ENCODE results near the gene MYO7A.
"Not testable (repeated sequence)": the region's sequence is repeated elsewhere in the genome, so short reads cannot be mapped to it uniquely, and the experiment has no call there.

Gene MYO7A

DNA sequence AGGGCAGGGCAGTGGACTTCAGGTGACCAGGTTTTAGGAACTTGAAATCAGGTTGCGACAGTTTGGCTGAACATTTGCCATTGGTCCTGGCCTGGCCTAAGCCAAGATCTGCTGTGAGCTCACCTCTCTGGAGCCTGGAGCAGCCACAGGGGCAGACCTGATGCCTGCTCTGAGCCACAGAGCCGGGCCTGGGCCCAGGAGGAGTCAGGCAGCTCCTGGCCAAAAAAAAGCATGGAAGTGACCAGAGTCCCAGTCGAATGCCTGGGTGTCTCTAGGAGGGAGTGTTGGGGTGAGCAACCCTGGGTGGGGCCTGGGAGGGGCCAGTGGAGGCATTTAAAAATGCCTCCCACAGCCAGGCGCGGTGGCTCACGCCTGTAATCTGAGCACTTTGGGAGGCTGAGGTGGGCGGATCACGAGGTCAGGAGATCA, 31.4 kb upstream of the MYO7A start:
- Histone ChIP-seq H3K14ac (ENCODE audit: low read length) (no peak overlapping the region), H2BK15ac (ENCODE audit: low read length) (no peak overlapping the region), H3K36me3 (replicated peaks in 1 of 2; ENCODE audit: control insufficient read depth in 2 of 2, insufficient read depth in 2 of 2, low read length in 2 of 2) (peaks cover 2 to 50% of the 10 kb centered on the region in 2 donors), H2AK5ac (ENCODE audit: low read depth, low read length) (peak overlapping the region; percentile 19), H2BK120ac (ENCODE audit: low read depth, low read length) (no peak overlapping the region), H3K4me1 (ENCODE audit: control insufficient read depth in 2 of 2, insufficient read depth in 1 of 2, low read depth in 1 of 2, low read length in 2 of 2) (peaks cover 0 to 5% of the 10 kb centered on the region in 2 donors), H3K23ac (ENCODE audit: low read depth, low read length, poor library complexity) (no peak overlapping the region), H3K4ac (ENCODE audit: low read length) (no peak overlapping the region), H3K4me2 (ENCODE audit: insufficient read depth, low read length, poor library complexity, severe bottlenecking) (no peak overlapping the region), H3K79me1 (ENCODE audit: low read depth, low read length) (no peaks in the 10 kb centered on the region), H4K8ac (ENCODE audit: low read depth, low read length) (peak overlapping the region; percentile 43), H3K9ac (ENCODE audit: low read depth, low read length, poor library complexity) (no peak overlapping the region), H2BK12ac (ENCODE audit: low read length) (peak overlapping the region; percentile 4), H3K27me3 (ENCODE audit: control insufficient read depth in 3 of 3, insufficient read depth in 3 of 3, low read depth in 1 of 3, low read length in 3 of 3) (no peaks in the 10 kb centered on the region), H3K18ac (ENCODE audit: low read length) (no peak overlapping the region), H3K27ac (replicated peaks; ENCODE audit: low read length) (no peak overlapping the region), H2AFZ (ENCODE audit: low read length) (no peak overlapping the region), H2BK5ac (ENCODE audit: low read length) (peak overlapping the region; percentile 53), H3K4me3 (ENCODE audit: low read length in 2 of 2) (no peak overlapping the region), H3K9me3 (replicated peaks in 1 of 2; ENCODE audit: control insufficient read depth in 2 of 2, insufficient read depth in 1 of 2, low read depth in 1 of 2, low read length in 2 of 2) (peaks cover 0 to 2% of the 10 kb centered on the region in 2 donors), H4K91ac (ENCODE audit: low read depth, low read length, poor library complexity) (no peak overlapping the region)
- no peak for DNase-seq (ENCODE audit: low spot score)
- WGBS, 2 donors (ENCODE audit: extremely low coverage in 2 of 2, insufficient read length in 2 of 2, insufficient replicate concordance in 1 of 2): no CpG with 5 or more reads among the region's 8 CpGs

- not testable (repeated sequence) for H2AK5ac ChIP-seq (ENCODE audit: low read depth, low read length); H4K8ac ChIP-seq (ENCODE audit: low read depth, low read length); H3K9ac ChIP-seq (ENCODE audit: low read depth, low read length, poor library complexity); H3K4ac ChIP-seq (ENCODE audit: low read length); H3K27me3 ChIP-seq (ENCODE audit: control insufficient read depth in 3 of 3, insufficient read depth in 3 of 3, low read depth in 1 of 3, low read length in 3 of 3); DNase-seq (ENCODE audit: low spot score); H3K23ac ChIP-seq (ENCODE audit: low read depth, low read length, poor library complexity); H3K4me2 ChIP-seq (ENCODE audit: insufficient read depth, low read length, poor library complexity, severe bottlenecking); H3K18ac ChIP-seq (ENCODE audit: low read length); H4K91ac ChIP-seq (ENCODE audit: low read depth, low read length, poor library complexity); H3K14ac ChIP-seq (ENCODE audit: low read length); H2BK12ac ChIP-seq (ENCODE audit: low read length); H3K79me1 ChIP-seq (ENCODE audit: low read depth, low read length); H2BK5ac ChIP-seq (ENCODE audit: low read length); H2AFZ ChIP-seq (ENCODE audit: low read length); H3K27ac ChIP-seq (replicated peaks; ENCODE audit: low read length); H3K4me3 ChIP-seq (ENCODE audit: low read length in 2 of 2); H3K4me1 ChIP-seq (ENCODE audit: control insufficient read depth in 2 of 2, insufficient read depth in 1 of 2, low read depth in 1 of 2, low read length in 2 of 2); H2BK120ac ChIP-seq (ENCODE audit: low read depth, low read length); H2BK15ac ChIP-seq (ENCODE audit: low read length); H3K9me3 ChIP-seq (replicated peaks in 1 of 2; ENCODE audit: control insufficient read depth in 2 of 2, insufficient read depth in 1 of 2, low read depth in 1 of 2, low read length in 2 of 2)
- H3K36me3 ChIP-seq (replicated peaks in 1 of 2; ENCODE audit: control insufficient read depth in 2 of 2, insufficient read depth in 2 of 2, low read length in 2 of 2): peaks cover 2 to 54% of the 10 kb centered on the region in 2 donors
- no CpG with 5 or more reads among the region's 4 CpGs for WGBS, 2 donors (ENCODE audit: extremely low coverage in 2 of 2, insufficient read length in 2 of 2, insufficient replicate concordance in 1 of 2)
Measured at GRCh38 chr11:77097180-77097579, 30.9 kb upstream of the MYO7A start.

DNA sequence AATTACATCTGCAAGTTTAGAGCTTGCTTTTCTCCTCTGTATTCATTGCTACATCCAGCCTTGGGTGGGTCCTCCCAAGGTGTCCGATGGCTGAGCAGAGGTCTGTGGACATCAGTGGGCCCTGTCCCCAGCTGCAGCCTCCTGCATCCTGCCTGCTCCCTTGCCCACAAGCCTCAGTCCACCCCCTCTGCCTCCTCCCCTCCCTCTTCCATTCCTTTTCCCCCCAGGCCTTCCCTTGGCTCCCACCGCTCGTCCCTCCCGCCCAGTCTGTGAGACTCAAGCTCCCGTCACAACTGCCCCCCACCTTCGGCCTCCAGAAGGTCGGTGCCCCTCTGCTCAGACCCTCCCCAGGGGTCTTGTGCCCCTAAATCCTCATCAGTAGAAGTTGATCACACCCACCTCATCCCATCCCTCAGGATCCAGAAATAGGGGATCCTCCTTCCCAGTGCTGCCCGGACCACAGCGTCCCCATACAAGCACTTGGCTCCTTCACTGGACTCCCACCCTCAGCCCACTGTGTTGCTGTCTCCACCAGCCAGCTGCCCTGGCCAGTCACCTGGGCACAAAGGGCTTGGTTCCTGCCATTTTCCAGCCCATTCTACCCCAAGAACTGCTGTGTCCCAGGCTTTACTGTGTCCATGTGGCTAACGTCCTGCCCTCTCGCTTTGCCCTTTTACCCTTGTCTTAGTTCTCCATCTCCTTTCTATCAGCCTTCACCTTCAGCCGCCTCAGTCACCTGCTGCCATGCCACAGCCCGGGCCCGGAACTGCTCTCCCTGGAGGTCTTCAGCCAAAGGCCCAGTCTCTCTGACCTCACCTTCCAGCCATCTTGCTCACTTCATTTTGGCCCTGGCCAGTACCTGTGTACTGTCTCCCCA, 27.6 kb upstream of the MYO7A start:
- H3K27ac ChIP-seq (replicated peaks; ENCODE audit: low read length): no peak overlapping the region
- no peak overlapping the region for H3K14ac ChIP-seq (ENCODE audit: low read length)
- peaks cover 0 to 5% of the 10 kb centered on the region in 2 donors for H3K4me1 ChIP-seq (ENCODE audit: control insufficient read depth in 2 of 2, insufficient read depth in 1 of 2, low read depth in 1 of 2, low read length in 2 of 2)
- no peak overlapping the region for H3K4ac ChIP-seq (ENCODE audit: low read length)
- peak overlapping the region; percentile 57 for H2BK15ac ChIP-seq (ENCODE audit: low read length)
- peak overlapping the region; percentile 6 for H2BK12ac ChIP-seq (ENCODE audit: low read length)
- no peak overlapping the region for H3K9ac ChIP-seq (ENCODE audit: low read depth, low read length, poor library complexity)
- H2AK5ac ChIP-seq (ENCODE audit: low read depth, low read length): peak overlapping the region; percentile 83
- H3K79me1 ChIP-seq (ENCODE audit: low read depth, low read length): no peaks in the 10 kb centered on the region
- H4K91ac ChIP-seq (ENCODE audit: low read depth, low read length, poor library complexity): no peak overlapping the region
- DNase-seq (ENCODE audit: low spot score): no peak
- H3K18ac ChIP-seq (ENCODE audit: low read length): peak overlapping the region; percentile 19
- no peak overlapping the region for H2AFZ ChIP-seq (ENCODE audit: low read length)
- peaks cover 0 to 2% of the 10 kb centered on the region in 2 donors for H3K9me3 ChIP-seq (replicated peaks in 1 of 2; ENCODE audit: control insufficient read depth in 2 of 2, insufficient read depth in 1 of 2, low read depth in 1 of 2, low read length in 2 of 2)
- H3K4me3 ChIP-seq (ENCODE audit: low read length in 2 of 2): no peak overlapping the region
- no peak overlapping the region for H3K4me2 ChIP-seq (ENCODE audit: insufficient read depth, low read length, poor library complexity, severe bottlenecking)
- H3K27me3 ChIP-seq (ENCODE audit: control insufficient read depth in 3 of 3, insufficient read depth in 3 of 3, low read depth in 1 of 3, low read length in 3 of 3): no peaks in the 10 kb centered on the region
- H2BK120ac ChIP-seq (ENCODE audit: low read depth, low read length): no peak overlapping the region
- H4K8ac ChIP-seq (ENCODE audit: low read depth, low read length): no peak overlapping the region
- H3K36me3 ChIP-seq (replicated peaks in 1 of 2; ENCODE audit: control insufficient read depth in 2 of 2, insufficient read depth in 2 of 2, low read length in 2 of 2): peaks cover 0 to 59% of the 10 kb centered on the region in 2 donors
- no peak overlapping the region for H2BK5ac ChIP-seq (ENCODE audit: low read length)
- no CpG with 5 or more reads among the region's 14 CpGs for WGBS, 2 donors (ENCODE audit: extremely low coverage in 2 of 2, insufficient read length in 2 of 2, insufficient replicate concordance in 1 of 2)
- H3K23ac ChIP-seq (ENCODE audit: low read depth, low read length, poor library complexity): no peak overlapping the region

DNA sequence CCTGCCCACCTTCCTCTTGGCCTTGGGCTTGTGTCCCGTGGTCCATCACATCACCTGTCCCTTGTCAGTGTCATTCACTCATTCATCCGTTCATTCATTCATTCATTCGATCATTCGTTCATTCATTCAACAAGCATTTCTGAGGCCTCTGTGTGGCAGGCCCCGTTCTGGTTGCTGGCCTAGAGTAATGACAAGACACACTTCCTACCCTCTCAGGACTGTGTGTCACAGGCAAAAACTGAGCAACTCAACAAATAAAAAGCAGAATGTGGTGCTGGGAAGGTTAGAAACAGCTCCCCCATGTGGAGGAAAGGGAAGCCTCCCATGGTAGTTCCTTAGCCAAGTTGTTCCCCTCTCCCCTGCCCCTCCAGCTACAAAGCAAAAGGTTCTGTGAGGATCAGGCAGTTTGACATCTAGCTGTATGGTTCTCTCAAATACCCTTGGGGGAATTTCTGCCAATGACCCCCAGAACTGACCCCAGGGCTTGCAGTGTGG, 27.0 kb upstream of the MYO7A start:
- WGBS, 2 donors (ENCODE audit: extremely low coverage in 2 of 2, insufficient read length in 2 of 2, insufficient replicate concordance in 1 of 2): no CpG with 5 or more reads among the region's 5 CpGs
- Histone ChIP-seq H3K36me3 (replicated peaks in 1 of 2; ENCODE audit: control insufficient read depth in 2 of 2, insufficient read depth in 2 of 2, low read length in 2 of 2) (peaks cover 0 to 58% of the 10 kb centered on the region in 2 donors), H2BK5ac (ENCODE audit: low read length) (no peak overlapping the region), H3K4ac (ENCODE audit: low read length) (no peak overlapping the region), H2BK12ac (ENCODE audit: low read length) (no peak overlapping the region), H3K4me1 (ENCODE audit: control insufficient read depth in 2 of 2, insufficient read depth in 1 of 2, low read depth in 1 of 2, low read length in 2 of 2) (peaks cover 0 to 3% of the 10 kb centered on the region in 2 donors), H2AK5ac (ENCODE audit: low read depth, low read length) (no peak overlapping the region), H3K4me2 (ENCODE audit: insufficient read depth, low read length, poor library complexity, severe bottlenecking) (no peak overlapping the region), H2AFZ (ENCODE audit: low read length) (no peak overlapping the region), H3K9ac (ENCODE audit: low read depth, low read length, poor library complexity) (no peak overlapping the region), H3K14ac (ENCODE audit: low read length) (no peak overlapping the region), H3K23ac (ENCODE audit: low read depth, low read length, poor library complexity) (no peak overlapping the region), H3K27ac (replicated peaks; ENCODE audit: low read length) (no peak overlapping the region), H2BK15ac (ENCODE audit: low read length) (no peak overlapping the region), H3K79me1 (ENCODE audit: low read depth, low read length) (no peaks in the 10 kb centered on the region), H3K9me3 (replicated peaks in 1 of 2; ENCODE audit: control insufficient read depth in 2 of 2, insufficient read depth in 1 of 2, low read depth in 1 of 2, low read length in 2 of 2) (peaks cover 0 to 2% of the 10 kb centered on the region in 2 donors), H3K4me3 (ENCODE audit: low read length in 2 of 2) (no peak overlapping the region), H3K27me3 (ENCODE audit: control insufficient read depth in 3 of 3, insufficient read depth in 3 of 3, low read depth in 1 of 3, low read length in 3 of 3) (no peaks in the 10 kb centered on the region), H3K18ac (ENCODE audit: low read length) (no peak overlapping the region), H4K8ac (ENCODE audit: low read depth, low read length) (no peak overlapping the region), H2BK120ac (ENCODE audit: low read depth, low read length) (no peak overlapping the region), H4K91ac (ENCODE audit: low read depth, low read length, poor library complexity) (no peak overlapping the region)
- DNase-seq (ENCODE audit: low spot score): no peak
